GM18505 (cell line): ENCODE measurements around the gene MROH2A.

Experiments
- ATAC-seq: cut with Tn5 transposase; IDR thresholded peaks from one replicate; pipeline ENCODE4 v1.9.1; 2021; ENCODE audit not compliant: unreplicated experiment
- POLR2A ChIP-seq: IDR thresholded peaks from 4 replicates; pipeline ENCODE4 v1.6.1; 2011; ENCODE audit warnings: borderline replicate concordance; ENCODE audit not compliant: insufficient read depth, insufficient read length; ENCODE audit errors: extremely low read depth

Gene MROH2A

GRCh38 chr2:233840520-233840919 is 62.4 kb downstream of the MROH2A start:
- ATAC-seq = no peak
- TF ChIP-seq POLR2A = no peak

DNA sequence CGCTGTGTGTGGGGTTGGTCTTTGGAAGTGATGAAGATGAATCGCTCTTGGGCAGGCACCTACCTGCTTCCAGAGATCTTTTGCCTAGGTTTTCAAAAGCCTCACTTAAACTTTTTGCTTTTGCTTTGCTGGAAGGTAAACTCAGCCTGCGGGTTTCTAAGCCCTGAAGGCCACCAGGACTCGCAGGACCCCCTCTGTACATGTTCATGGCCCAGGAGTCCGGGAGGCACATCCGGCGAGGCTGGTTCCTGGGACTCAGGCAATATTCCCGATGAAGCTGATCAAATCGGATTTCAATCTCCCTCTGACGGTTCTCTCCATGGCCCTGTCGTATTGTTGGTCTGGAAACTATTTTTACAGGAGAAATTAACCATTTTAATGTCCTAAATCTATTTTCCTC is 63.1 kb downstream of the MROH2A start:
- no peak for ATAC-seq
- no peak for TF ChIP-seq POLR2A

DNA sequence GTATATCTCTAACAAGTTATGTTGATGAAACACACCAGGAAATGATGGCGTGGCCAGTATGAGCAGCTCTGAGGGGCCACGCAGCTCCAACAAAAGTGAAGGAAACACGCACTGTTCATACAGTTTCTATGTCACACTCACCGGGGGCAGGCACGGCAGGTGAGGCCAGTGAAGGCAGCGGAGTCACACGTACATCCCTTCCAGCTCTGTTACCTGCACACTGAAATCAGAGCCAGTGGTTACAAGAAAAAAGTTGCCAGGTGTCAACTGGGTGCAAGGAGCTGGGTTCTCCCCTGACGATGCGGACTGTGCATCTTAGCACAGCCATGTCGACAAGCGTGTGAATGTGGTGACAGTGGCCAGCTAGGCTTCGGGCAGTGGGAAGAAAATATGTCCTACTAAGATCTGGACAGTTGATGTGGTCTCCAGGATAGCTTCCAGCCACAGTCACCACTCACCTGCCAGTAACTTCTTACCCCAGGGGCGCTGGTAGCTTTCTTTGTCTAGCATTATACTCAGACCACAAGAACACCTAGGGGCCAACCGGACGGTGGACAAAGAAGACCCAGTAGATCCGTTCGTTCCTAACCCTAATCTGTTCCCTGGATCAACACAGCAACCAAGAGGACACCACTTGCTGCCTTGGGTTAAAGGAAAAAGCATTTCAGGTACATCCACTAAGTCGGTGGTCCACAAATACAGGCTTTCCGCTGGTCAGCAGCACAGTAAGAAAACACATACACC is 66.1 kb downstream of the MROH2A start:
- no peak for TF ChIP-seq POLR2A
- no peak for ATAC-seq

DNA sequence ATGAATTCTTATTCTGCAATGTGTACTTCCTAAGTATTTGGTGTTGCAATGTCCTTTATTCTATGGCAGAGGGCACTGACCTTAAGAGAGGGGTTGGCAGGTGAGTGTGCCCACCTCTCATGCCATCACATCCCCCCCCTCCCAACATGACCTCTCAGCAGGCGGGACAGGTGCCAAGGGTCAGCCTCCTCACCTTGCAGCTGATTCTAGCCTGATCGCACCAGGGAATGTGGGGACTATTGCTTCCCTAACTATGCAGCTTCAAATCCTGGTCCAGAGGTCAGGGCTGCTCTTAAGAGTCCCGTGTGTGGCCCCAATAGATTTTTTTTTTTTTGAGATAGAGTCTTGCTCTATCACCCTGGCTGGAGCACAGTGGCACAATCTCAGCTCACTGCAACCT is 66.7 kb downstream of the MROH2A start:
- no peak for ATAC-seq
- no peak for TF ChIP-seq POLR2A

DNA sequence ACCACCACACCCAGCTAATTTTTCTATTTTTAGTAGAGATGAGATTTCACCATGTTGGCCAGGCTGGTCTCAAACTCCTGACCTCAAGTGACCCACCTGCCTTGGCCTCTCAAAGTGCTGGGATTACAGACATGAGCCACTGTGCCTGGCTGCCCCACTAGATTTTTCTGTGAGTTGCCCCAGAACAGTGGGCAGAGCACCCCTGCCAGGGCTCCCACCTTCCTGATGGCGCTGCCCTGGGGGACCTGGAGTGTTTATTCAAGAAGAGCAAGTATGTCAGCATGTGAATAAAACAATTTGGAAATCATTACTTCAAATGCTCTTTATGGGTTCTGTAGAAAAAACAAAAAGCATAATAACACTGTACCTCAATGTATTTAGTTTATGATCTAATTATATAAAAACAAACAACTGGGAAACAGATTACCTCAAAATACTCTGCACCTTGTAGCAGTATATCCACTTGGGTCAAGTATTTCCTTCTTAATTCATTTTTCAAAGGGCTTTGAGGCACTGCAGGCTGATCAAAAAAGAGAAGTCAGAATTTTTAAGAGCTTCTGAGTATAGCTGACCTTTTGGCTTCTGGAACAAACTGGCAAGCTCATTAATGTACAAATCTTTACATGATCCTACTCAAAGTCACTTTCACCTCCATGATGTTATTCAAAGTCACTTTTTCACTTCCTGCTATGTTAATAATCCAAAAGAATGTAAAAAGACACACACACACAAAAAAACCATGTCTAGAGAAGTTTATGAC is 67.4 kb downstream of the MROH2A start:
- no peak for ATAC-seq
- no peak for TF ChIP-seq POLR2A

DNA sequence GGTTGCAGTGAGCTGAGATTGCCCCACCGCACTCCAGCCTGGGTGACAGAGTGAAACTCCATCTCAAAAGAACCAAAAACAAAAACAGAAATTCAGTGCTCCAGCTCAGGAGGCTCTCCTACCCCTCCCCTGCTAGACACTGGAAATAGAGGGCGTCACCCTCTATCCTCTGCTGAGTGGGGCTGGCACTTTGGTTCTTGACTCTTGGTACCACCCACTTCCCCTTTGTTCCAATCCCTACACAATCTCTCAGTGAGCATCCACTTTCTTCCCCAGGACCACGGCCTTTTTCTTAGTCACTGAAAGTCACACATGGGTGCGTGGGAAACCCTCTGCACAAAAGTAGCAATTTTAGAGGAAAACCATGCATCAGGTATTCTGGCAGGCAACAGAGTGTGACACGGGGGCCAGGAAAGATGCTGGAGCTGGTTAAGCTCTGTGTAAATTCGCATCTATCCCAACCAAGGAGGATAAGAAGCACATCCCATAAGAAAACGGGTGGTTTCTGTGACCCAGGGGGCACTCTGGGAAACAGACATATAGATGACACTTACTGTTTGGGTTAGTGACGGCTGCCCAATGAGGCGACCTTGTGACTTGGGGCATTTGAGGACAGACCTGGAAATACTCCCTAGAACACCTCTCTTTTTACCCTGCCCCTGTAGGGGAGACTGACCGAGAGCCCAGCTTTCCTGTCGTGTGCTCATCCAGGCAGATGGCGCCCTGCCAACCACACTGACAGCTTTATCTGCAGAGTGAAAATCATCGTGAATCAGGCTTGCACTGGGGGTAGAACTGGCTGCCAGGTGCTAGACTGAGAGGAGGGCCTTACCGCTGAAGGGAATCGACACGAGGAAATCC is 68.5 kb downstream of the MROH2A start:
- TF ChIP-seq POLR2A = no peak
- no peak for ATAC-seq

- ATAC-seq = no peak
- no peak for TF ChIP-seq POLR2A
Measured at GRCh38 chr2:233847248-233847898, 69.2 kb downstream of the MROH2A start.

- ATAC-seq = no peak
- TF ChIP-seq POLR2A = no peak
Measured at GRCh38 chr2:233848276-233848675, 70.1 kb downstream of the MROH2A start.

GRCh38 chr2:233849607-233850271 is 71.6 kb downstream of the MROH2A start:
- no peak for ATAC-seq
- TF ChIP-seq POLR2A = no peak

GRCh38 chr2:233850745-233851144 is 72.6 kb downstream of the MROH2A start:
- no peak for TF ChIP-seq POLR2A
- no peak for ATAC-seq

DNA sequence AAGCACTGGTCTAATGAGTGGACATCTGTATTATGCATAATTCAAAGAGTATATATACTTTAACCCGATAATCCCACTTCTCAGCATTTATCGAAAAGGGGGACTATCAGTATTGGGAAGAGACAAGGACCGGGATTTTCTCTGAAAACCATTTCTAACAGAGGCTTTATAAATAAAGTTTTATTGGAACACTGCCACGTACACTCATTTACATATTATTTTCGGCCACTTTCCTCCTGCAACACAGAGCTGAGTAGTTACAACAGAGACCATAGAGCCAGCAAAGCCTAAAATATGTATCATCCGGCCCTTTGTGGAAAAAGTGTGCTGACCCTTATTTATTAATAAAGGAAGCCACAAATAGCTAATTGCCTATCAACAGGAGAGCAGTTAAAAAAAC is 73.0 kb downstream of the MROH2A start:
- no peak for TF ChIP-seq POLR2A
- no peak for ATAC-seq

DNA sequence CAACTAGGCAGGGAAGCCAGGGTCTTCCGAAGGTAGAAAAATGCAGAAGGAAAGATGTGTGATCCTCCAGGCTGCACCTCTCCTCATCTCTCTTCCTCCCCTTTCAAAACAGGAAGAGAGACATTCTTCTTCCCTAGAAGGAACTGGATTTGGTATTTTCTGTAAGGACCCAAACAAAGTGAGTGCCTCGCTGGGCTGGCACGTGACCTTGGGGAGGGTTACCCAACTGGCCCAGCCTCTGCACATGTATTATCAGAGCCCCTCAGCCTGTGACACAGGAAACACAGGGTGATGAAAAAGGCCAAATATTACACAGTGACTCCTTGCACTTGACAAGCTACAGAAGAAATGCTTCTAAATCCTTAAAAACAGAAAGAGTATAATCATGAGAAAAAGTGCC is 73.9 kb downstream of the MROH2A start:
- no peak for ATAC-seq

DNA sequence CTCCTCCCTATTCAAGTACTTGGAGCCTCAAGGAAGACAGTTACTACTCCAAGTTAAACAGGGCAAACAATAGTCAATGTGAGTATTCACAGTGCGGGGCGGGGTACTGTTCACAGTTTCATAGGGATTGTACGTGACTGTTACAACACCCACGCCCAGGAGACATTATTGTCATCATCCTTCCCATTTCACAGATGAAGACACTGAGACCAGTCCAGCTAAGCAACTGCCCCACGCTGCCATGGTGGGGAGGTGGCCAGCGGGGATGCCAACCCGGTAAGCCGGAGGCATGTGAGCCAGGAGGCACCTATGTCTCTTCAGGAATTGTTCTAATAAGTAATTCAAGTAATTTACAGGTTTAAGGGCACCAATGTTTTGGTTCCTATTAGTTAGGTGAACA is 75.2 kb downstream of the MROH2A start:
- TF ChIP-seq POLR2A = no peak

More for the DNA sequence above, 73.9 kb downstream of the MROH2A start:
- no peak for TF ChIP-seq POLR2A

DNA sequence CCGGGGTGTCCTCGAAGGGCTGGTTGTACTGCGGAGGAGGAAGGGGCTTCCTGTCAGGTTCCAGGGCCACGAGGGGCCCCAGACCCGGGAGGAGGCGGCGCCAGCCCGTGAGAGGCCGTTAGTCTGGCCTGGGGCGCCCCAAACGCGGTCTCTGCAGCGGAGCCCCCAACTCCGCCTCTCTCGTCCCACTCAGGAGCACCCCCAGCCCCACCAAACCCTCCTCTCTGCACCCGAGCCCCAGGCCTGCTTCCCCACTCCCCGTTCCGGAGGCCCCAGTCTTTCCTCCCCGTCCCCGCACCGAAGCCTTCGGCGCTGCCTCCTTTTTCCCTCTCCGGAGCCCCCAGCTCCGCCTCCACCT is 75.7 kb downstream of the MROH2A start:
- TF ChIP-seq POLR2A = no peak
- peak; percentile 5 for ATAC-seq

More for the DNA sequence above, 75.2 kb downstream of the MROH2A start:
- ATAC-seq = no peak
